Choroid plexus epithelial cell (primary cell): ENCODE measurements around the gene PREX1.

Source experiments
- DNase-seq: peaks from one replicate; pipeline ENCODE4 v3.0.0-alpha.2; 2010; ENCODE audit warnings: low read depth
- H3K4me3 ChIP-seq: 2 replicates; pipeline ENCODE4 v1.5.1; 2011; ENCODE audit warnings: low read depth, mild to moderate bottlenecking, control low read depth, low read length, moderate library complexity
- CTCF ChIP-seq: conservative IDR thresholded peaks from 2 replicates; pipeline ENCODE4 v1.5.1; 2011; ENCODE audit warnings: low read depth, mild to moderate bottlenecking, control low read depth, inconsistent platforms, low read length, moderate library complexity

The PREX1 gene

GRCh38 chr20:48629960-48630315, 197.9 kb downstream of the PREX1 start:
- no peak for TF ChIP-seq CTCF
- H3K4me3 ChIP-seq = no peak overlapping the region
- DNase-seq = no peak

GRCh38 chr20:48629069-48629959, 198.5 kb downstream of the PREX1 start:
- TF ChIP-seq CTCF = no peak
- no peak overlapping the region for H3K4me3 ChIP-seq
- no peak for DNase-seq

GRCh38 chr20:48627737-48628128, 200.1 kb downstream of the PREX1 start:
- no peak overlapping the region for H3K4me3 ChIP-seq
- no peak for TF ChIP-seq CTCF
- no peak for DNase-seq

GRCh38 chr20:48626938-48627736, 200.7 kb downstream of the PREX1 start:
- TF ChIP-seq CTCF = no peak
- no peak for DNase-seq
- no peak overlapping the region for H3K4me3 ChIP-seq

- TF ChIP-seq CTCF = no peak
- DNase-seq = peak; percentile 17
- H3K4me3 ChIP-seq = no peak overlapping the region
These were observed 201.4 kb downstream of the PREX1 start for GRCh38 chr20:48626226-48626937.

GRCh38 chr20:48625136-48625900, 202.5 kb downstream of the PREX1 start:
- TF ChIP-seq CTCF = no peak
- no peak for DNase-seq
- H3K4me3 ChIP-seq = no peak overlapping the region
